ENCODE measurements around the gene DOK3. TPM values are rescaled to one million over a fixed set of nuclear protein-coding genes. Genes with fewer than 3 reads are reported as not detected.
A peak's percentile ranks its signal among the peaks of the same experiment; 100 is the strongest.

DOK3 gene
- total RNA-seq, 4 donors from 2014 or later, result 0.89 to 7.3 (median 1.8) TPM

DNA sequence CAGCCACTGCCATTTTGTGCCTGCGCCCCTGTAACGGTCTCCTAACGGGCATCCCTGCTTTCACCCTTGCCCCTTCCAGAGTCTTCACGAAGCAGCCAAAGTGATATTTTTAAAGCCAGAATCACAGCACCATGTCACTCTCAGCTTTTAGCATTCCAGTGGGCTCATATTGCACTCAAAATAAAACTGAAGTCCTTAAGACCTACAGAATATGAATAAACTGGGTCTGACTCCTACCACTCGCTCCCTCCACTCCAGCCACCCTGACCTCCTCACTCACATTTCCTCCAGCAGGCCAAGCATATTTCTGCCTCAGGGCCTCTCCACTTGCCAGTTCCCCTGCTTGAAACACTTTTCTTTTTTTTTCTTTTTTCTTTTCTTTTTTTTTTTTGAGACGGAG lies 9.8 kb downstream of the DOK3 start:
- Histone ChIP-seq H3K27ac (no peak overlapping the region), H3K4me1 (peaks cover 46% of the 10 kb centered on the region), H3K27me3 (no peaks in the 10 kb centered on the region), H3K4me3 (no peak overlapping the region), H3K9me3 (no peaks in the 10 kb centered on the region), H3K36me3 (no peaks in the 10 kb centered on the region)
- 85% methylated on average over 6 of the region's 6 CpGs for WGBS
- DNase-seq (ENCODE audit: low spot score in 2 of 2), result no peak
- TF ChIP-seq POLR2A (IDR thresholded peaks at IDR 0.05), result no peak
- TF ChIP-seq POLR2AphosphoS5 (IDR thresholded peaks at IDR 0.05), result no peak
- TF ChIP-seq, protein P1, sequence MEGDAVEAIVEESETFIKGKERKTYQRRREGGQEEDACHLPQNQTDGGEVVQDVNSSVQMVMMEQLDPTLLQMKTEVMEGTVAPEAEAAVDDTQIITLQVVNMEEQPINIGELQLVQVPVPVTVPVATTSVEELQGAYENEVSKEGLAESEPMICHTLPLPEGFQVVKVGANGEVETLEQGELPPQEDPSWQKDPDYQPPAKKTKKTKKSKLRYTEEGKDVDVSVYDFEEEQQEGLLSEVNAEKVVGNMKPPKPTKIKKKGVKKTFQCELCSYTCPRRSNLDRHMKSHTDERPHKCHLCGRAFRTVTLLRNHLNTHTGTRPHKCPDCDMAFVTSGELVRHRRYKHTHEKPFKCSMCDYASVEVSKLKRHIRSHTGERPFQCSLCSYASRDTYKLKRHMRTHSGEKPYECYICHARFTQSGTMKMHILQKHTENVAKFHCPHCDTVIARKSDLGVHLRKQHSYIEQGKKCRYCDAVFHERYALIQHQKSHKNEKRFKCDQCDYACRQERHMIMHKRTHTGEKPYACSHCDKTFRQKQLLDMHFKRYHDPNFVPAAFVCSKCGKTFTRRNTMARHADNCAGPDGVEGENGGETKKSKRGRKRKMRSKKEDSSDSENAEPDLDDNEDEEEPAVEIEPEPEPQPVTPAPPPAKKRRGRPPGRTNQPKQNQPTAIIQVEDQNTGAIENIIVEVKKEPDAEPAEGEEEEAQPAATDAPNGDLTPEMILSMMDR (IDR thresholded peaks at IDR 0.05), result no peak
- TF ChIP-seq EP300 (IDR thresholded peaks at IDR 0.05), result no peak

GRCh38 chr5:177498013-177498787 lies 11.4 kb downstream of the DOK3 start:
- no peaks in the 10 kb centered on the region for H3K27me3 ChIP-seq
- no peaks in the 10 kb centered on the region for H3K36me3 ChIP-seq
- TF ChIP-seq, protein P1 (IDR thresholded peaks at IDR 0.05), result no peak
- TF ChIP-seq EP300 (IDR thresholded peaks at IDR 0.05) (no peak), POLR2A (IDR thresholded peaks at IDR 0.05) (no peak), POLR2AphosphoS5 (IDR thresholded peaks at IDR 0.05) (no peak)
- no peak overlapping the region for H3K27ac ChIP-seq
- no peaks in the 10 kb centered on the region for H3K9me3 ChIP-seq
- no peak for DNase-seq (ENCODE audit: low spot score in 2 of 2)
- 17% methylated on average over 30 of the region's 48 CpGs for WGBS
- H3K4me3 ChIP-seq, result peak overlapping the region; percentile 78
- H3K4me1 ChIP-seq, result peaks cover 63% of the 10 kb centered on the region

DNA sequence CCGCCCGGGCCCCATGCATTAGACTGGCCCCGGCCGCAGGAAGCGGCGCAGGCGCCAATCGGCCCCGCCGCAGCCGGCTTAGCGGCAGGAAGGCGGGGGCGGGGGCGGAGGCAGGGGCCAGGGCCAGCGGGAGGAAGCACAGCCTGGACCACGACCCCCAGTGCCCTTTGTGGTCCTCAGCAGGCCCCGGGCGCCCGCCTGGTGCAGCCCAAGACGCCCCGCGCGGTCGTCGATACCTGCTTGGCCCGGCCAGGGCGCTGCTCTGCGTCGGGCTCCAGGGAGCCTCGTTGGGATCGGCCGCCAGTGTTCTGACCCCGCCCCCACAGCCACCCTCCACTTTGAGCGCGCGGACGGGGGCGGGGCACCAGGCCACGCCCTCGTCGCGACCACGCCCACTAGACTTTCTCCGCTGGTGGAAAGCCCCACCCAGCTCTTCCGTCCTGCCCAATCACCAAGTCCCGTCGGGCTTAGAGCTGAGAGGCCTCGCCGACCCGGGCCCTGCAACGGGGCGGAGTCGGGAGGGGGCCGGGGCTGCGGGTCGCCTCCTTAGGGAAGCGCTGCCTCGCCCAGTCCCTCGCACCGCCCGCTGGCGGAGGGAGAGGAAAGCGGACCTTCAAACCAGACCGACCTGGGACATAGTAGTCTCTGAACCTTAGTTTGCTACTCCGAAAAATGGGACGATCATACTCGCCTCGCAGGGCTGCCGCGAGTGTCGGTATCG lies 12.2 kb downstream of the DOK3 start, which contains the start of gene PDLIM7:
Gene PDLIM7 (minus strand): TSS at position 313 of the 721 bp plus-strand sequence. CDS start 1,092 bp downstream, outside the sequence.
- WGBS, result under 1% methylated on average over 31 of the region's 73 CpGs
- peaks cover under 1% of the 10 kb centered on the region for H3K36me3 ChIP-seq
- H3K27ac ChIP-seq, result peak within 1 kb of the TSS; percentile 86
- H3K27me3 ChIP-seq, result no peaks in the 10 kb centered on the region
- peak in 1 of 3 donors; percentile 80 for TF ChIP-seq POLR2AphosphoS5 (IDR thresholded peaks at IDR 0.05)
- TF ChIP-seq EP300 (IDR thresholded peaks at IDR 0.05), result no peak
- TF ChIP-seq, protein P1 (IDR thresholded peaks at IDR 0.05), result no peak
- peak; percentile 61 to 71 for TF ChIP-seq POLR2A (IDR thresholded peaks at IDR 0.05)
- peak; percentile 96 for DNase-seq (ENCODE audit: low spot score in 2 of 2)
- no peaks in the 10 kb centered on the region for H3K9me3 ChIP-seq
- H3K4me3 ChIP-seq, result peak within 1 kb of the TSS; percentile 78
- peaks cover 67% of the 10 kb centered on the region for H3K4me1 ChIP-seq

DNA sequence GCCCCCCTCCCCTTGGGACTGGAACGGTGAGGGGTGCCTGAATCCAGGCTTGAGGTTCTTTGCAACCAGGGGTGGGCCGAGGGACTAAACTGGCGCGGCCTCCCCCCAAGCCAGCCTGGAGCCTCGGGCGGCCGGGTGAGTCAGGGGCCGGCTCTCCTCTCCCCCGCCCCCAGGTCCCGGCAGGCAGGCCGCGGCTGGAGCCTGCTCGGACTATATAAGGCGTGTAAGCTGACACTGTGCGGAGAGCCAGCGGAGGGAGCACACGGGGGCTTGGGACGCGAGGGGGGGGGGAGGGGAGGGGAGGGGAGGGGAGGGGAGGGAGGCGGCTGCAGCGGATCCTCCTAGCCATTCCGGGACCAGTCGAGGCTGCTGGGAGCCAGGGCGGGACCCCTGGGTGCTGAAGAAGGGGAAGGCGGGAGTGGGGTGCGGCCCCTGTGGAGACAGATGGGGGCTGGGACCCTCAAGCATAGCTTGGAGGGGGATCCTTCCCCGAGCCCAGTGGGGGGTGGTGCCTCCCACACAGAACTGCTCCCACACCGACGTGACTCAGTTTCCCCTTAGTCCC lies 12.8 kb downstream of the DOK3 start:
- DNase-seq (ENCODE audit: low spot score in 2 of 2), result peak in 1 of 2 donors; percentile 81
- Histone ChIP-seq H3K27me3 (no peaks in the 10 kb centered on the region), H3K27ac (peak overlapping the region; percentile 86), H3K4me3 (peak overlapping the region; percentile 78), H3K9me3 (no peaks in the 10 kb centered on the region), H3K36me3 (peaks cover 7% of the 10 kb centered on the region), H3K4me1 (peaks cover 67% of the 10 kb centered on the region)
- TF ChIP-seq, protein P1 (IDR thresholded peaks at IDR 0.05), result no peak
- TF ChIP-seq EP300 (IDR thresholded peaks at IDR 0.05) (no peak), POLR2A (IDR thresholded peaks at IDR 0.05) (no peak), POLR2AphosphoS5 (IDR thresholded peaks at IDR 0.05) (no peak)
- WGBS, result 0% methylated on average over 5 of the region's 29 CpGs

Measured in suprapubic skin (tissue), 4 donors.